Ovary (tissue), 3 donors: ENCODE measurements around the gene NMT2.

Experiments
- CTCF ChIP-seq, 3 donors: fragments of 450-650 bp in 2 of 3; fragments of 200-600 bp in 1 of 3; IDR thresholded peaks; one replicate each; pipeline versions ENCODE4 v1.5.1 to v1.8.0; 2016 to 2022; ENCODE audit warnings: antibody characterized with exemption in 3 of 3, mild to moderate bottlenecking in 1 of 3
- EP300 ChIP-seq: sonication (generic); formaldehyde crosslinking; IDR thresholded peaks from one replicate; pipeline ENCODE4 v1.6.1; 2017; ENCODE audit warnings: antibody characterized with exemption
- POLR2A ChIP-seq: fragments of 450-650 bp; IDR thresholded peaks from one replicate; pipeline ENCODE4 v1.6.1; 2017; ENCODE audit warnings: antibody characterized with exemption, mild to moderate bottlenecking, moderate library complexity
- donor health status: DM: no; HTN: no; CAD: no.

DNA sequence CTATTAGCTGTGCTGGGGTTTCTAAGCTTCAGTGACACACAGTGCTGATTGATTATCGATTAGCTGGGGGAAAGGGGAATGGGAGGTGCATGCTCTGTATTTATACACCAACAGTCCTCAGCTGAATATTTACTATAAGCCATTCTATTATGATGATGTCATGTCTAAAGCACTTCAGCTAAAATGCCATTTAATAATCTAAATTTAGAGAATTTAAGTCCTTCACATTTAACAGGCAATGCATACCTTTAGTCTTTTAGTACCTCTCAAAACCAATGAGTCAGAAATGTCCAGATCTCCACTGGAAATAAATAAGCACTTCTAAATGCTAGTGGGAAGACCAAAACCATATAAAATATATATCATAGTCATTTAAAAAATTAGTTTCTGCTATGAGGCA, 46.8 kb downstream of the NMT2 start:
- no peak for TF ChIP-seq CTCF (IDR thresholded peaks at IDR 0.05)
- no peak for TF ChIP-seq POLR2A
- no peak for TF ChIP-seq EP300
